Anterior cingulate cortex (tissue), 58 donors: ENCODE data around the gene ANKRD60.
A peak's percentile ranks its signal among the peaks of the same experiment; 100 is the strongest.

Experiments
- DNase-seq, 58 donors: peaks; one replicate each; lab custom pipeline; 2025; lab: John Stamatoyannopoulos, UW

Gene ANKRD60

DNA sequence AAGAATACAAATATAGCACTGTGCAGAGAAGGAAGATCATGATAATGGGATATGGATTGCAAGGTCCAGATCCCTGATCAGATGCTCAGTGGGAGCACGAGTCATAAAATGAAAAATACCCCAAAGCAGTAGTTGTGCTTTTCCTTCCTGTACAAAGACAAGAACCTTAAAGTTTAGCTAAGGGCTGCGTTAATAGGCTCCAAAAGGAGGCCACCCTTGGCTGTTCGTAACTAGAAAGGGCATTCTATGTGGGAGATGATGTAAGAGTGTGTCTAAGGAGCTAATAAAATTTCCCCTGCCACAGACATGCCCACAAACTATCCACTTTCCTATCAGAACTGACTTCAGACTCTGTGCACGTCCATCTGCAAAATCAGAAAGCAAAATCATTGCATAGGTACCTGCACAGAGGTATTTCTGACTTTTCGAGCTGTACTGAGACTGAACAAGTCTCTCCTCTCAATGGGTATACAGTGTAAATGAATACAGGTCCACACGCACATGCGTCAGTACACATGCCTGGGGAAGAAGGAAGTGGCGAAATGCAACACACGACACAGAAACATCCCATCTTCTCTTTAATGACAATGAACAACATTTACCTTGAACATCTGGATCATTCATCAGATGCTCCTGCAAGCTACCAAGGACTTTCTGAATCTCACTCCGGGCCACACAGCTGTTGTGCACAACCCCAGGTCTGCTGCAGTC lies 16.9 kb upstream of the ANKRD60 start:
- DNase-seq: no peak

DNA sequence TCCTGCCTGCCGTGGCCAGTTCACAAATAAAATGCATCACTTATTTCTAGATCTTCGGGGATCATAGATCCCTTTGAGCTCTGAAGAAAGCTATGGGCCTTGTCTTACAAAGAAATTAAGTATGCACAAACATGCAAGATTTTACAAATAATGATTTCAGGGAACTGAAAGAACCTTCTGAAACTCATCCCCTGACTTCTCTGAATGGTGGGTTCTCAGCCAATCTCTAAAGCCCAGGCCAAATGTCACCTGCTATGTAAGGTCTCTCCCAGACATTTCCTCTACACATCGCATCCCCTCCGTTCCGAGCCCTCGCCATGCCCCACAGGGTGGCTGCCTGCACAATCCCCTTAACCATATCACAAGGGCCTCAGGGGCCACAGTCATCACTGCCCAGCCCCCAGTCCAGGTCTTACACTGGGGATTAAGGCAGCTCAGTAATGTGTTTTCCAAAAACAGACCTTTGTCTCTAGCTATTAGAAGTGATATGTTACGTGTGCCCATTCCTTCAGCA lies 16.1 kb upstream of the ANKRD60 start:
- DNase-seq: no peak

- DNase-seq: no peak
These were observed 15.4 kb upstream of the ANKRD60 start for GRCh38 chr20:58243653-58244410.

DNA sequence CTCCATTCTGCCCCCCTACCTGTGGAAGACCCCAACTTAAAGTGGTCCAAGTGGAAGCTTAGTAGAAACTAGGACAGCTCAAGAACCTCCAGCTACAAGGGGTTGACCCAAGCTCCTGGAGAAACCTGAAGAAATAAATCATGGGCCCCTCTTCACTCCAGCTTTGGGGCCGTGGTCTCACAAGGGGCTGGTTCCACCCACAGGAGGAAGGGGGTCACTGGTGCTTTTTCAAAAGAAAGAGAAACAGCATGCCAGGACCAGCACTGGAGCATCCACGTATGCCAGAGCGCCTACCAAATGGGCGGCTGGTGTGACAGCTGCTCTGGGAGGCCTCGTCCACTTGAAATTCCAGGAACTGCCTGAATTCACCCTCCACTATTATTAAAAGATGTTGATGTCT lies 14.4 kb upstream of the ANKRD60 start:
- no peak for DNase-seq

DNA sequence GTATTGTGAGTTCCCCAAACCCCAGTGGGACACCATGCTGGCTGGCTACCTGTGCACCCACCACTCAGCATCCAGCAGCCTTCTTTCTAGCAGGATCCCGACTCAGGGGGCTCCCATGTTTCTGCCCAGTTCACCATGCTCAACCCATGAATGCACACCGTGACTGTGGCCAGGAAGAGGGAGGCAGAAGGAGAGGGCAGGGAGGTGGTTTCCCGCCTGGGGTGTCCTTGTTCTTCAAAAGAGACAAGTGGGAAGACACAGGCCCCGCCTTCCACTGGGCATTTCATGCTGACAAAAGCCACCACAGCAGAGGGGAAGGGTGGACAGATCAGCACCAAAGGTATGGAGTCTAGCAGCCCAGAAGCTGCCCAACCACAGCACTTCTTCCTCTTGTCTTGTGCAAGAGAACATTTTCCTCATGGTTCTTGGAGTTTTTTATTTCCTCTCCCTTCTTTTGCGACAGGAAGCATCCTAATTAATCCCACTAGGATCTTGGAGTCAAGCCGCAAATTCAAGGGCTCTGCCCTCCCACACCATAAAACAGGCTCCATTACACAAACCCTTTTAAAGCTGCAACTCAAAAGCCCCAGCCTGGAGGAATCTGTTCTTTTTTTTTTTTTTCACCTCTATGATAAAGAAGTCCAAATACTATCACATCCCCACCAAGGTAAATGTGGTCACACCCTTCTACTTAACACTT lies 13.5 kb upstream of the ANKRD60 start:
- no peak for DNase-seq

DNA sequence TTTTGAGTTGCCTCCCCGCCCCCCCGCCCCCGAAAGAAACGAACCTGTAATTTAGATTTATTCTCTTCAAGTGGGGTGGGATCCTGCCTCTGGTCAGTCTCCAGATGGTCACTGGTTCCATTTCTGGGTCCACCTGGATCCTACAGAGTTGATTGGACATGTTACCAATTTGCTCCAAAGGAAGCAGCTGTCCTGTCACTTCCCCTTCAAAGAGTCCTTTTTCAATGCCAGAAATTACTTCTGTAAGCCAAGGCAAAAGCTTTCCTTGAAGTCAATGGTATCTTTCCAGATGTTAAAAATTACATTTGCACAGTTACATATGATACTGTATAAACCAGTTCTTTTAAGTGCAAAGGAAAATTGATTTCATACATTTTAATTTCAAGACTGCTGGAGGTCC lies 12.0 kb upstream of the ANKRD60 start:
- DNase-seq: no peak

DNA sequence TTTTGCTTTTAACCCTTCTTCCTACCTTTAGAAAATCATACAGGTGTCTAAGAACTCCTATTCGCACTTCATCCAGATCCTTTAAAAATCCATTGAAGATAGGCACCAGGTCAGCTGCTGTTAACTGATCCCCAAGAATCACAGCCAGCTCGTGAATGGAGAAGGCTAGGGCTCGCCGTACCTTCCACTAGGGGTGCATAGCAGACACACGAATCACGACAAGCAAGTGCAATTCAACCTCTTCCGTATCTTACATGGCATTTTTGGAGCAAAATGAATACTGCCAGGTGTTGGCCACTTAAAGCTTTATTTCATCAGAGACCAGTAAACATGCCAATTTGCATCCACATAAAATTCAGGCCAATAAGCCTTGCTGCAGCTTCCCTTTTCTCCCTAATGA lies 10.8 kb upstream of the ANKRD60 start:
- no peak for DNase-seq

DNA sequence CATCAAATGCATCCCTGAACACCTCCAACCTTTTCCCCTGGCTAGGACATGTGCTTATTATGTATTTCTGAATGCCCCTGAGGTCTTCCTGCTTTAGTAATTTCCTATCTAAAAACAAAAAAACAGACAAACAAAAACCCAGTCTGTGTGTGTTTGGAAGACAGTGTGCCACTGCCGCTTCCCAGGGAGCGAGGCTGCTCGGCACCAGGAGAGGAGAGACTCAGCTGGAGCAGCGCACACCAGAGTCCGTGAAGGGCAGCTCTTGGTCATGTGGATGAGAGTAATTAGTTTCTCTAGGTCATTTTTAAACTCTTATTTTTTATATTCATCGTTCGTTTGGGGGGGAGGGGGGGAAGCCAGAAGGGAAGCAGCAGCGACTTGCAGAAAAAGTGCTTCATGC lies 10.0 kb upstream of the ANKRD60 start:
- no peak for DNase-seq

DNA sequence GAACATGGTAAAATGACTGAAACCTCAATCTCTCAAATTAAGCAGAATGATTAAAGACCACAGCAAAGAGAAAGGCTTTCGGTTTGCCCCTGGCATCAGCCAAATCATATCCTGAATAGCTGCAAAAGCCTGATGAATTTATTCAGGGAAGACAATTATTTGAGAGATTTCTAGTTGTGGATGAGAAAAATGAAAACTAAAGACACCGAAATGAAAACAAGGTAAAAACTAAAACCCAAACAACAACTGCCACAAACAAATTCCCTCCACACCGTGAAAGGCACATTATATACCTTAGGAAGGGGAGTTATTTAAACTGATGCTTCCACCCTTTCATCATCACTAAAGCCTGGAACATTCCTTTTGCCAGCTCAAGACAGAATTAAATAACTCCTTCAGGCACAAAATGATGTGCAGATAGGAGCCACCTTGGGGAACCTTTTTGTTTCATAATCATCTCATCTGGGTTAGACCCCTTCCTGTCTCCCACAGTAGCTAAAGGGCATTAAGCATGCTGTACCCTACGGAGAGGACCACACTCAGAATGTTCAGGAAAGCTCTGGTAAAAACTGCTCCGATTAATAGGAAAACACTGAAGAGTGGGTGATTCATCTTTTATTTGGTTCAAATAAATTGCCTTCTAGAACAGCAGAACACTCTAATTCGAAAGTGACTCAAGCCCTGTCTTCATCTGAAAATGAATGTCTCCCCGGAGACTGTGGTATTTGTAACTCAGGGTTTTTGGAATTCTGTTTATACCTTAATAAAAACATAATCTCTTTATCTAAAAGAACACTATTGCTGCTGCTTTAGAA lies 9.1 kb upstream of the ANKRD60 start:
- no peak for DNase-seq

- DNase-seq: peak in 55 of 58 donors; percentile 13 to 87 (median 49)
These were observed 8.3 kb upstream of the ANKRD60 start for GRCh38 chr20:58236612-58237317.

GRCh38 chr20:58235010-58235409 lies 6.6 kb upstream of the ANKRD60 start:
- no peak for DNase-seq

DNA sequence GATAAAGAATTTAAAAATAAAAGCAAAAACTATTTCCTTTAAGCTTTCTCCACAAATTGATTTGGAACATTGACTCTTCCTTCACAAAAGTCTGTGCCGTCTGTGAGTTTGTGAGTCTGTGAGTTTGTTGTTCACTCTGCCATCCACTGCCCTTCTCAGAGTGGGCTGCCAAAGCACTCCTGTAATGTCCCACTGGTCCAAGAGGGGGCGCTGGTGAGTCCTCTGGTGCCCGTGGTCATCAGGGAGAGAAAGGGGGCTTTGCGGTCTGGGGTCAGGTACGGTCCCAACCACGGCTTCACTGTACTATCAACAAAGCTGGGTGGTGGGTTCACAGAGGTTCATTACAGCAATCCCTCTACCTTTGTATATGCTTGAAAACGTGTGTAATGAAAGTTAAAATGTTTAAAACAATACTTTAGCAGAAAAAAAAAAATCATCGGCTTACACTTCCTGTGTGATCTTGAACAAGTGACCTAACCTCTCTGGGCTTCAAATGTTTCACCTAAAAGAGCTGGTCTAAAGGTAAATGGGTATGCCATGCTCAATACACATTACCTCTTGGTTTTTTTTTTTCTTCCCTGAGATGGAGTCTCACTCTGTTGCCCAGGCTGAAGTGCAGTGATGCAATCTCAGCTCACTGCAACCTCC lies 5.6 kb upstream of the ANKRD60 start:
- DNase-seq: peak in 1 of 58 donors; percentile 9

DNA sequence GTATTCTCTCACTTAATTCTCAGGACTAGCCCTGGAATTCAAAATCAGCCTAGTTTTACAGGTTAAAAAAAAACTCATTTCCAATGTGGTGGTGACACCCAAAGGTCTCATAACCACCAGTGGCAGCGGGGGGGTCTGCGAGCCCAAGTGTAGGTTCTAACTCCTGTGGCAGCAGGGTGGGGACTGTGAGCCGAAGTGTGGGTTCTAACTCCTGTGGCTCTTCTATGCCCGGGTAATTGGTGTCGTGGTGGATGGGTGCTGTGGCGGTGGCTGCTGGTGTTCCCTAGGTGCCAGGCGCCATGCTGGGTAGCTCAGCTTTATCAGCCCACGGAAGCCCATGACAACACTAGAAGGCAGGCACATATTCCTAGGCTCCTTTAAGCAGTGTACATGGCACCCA lies 4.9 kb upstream of the ANKRD60 start:
- DNase-seq: no peak

DNA sequence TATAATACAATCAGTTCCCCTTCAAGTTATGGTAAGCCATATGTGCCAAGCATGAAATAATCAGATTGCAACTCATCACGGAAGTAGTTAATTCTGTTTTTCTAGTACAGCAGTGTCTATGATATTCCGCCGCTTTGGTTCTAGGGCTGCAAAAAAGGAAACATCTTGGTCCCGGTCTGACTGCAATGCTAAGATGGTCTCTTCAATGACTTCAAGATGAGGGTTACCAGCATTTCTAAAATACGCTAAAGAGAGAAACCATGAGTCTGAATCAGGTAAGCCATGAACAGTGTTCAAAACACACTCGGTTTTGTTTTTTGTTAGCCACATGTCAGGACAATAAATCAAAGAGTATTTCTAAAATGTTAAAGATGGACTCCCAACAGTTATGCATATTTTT lies 3.2 kb upstream of the ANKRD60 start:
- no peak for DNase-seq

GRCh38 chr20:58229198-58229798 lies 845 bp upstream of the ANKRD60 start:
- DNase-seq: no peak

- no peak for DNase-seq
These were observed 360 bp downstream of the ANKRD60 start for GRCh38 chr20:58228103-58228483.

- no peak for DNase-seq
These were observed 906 bp downstream of the ANKRD60 start for GRCh38 chr20:58227391-58228102.
